Activated CD4-positive, alpha-beta T cell treated with anti-CD3 and anti-CD28 coated beads, Interleukin-2, amount 50 U/mL, for 16 hours (primary cell): ENCODE data around the gene MAGI2.
"Not testable (repeated sequence)": the region's sequence is repeated elsewhere in the genome, so short reads cannot be mapped to it uniquely, and the experiment has no call there.

Experiments used
- DNase-seq: peaks from one replicate; pipeline ENCODE4 v3.0.0-alpha.2; 2020

MAGI2 gene

DNA sequence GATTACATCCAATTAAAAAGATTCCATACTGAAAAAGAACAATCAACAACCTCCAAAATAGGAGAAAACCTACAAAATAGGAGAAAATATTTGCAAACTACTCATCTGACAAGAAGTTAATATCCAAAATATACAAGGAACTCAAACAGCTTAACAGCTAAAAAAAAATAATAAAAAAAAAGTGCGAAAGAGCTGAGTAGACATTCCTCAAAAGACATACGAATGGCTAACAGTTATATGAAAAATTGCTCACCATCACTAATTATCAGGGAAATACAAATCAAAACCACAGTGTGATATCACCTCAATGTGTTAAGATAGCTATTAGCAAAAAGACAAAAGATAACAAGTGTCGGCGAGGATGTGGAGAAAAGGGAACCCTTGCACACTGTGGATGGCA, 1204.6 kb downstream of the MAGI2 start:
- DNase-seq, result no peak

DNA sequence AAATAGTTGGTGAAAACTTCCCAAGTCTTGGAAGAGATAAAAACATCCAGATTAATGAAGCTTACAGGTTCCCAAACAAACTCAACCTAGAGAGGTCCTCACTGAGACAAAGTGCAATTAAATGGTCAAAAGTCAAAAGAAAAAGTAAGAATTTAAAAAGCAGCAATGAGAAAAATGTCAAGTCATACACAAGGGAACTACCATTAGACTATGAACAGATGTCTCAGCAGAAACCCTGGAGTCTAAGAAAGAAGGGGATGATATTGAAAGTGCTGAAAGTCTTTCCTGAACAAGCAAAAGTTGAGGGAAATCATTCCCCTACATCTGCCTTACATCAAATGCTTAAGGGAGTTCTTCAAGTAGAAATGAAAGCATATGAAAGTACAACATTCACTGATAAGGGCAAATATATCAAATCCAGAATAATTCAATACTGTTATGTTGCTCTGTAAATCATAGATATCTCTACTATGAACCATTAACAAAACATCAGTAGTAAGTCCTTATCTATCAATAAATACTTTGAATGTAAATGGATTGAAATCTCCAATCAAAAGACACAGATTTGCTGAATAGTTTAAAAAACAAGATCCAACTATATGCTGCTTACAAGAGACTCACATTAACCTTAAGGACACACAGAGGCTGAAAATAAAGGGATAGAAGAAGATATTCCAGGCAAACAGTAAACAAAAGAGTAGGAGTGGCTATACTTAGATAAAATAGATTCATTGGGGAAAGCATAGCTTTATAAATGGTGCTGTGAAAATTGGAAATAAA, 1205.4 kb downstream of the MAGI2 start:
- DNase-seq, result no peak

DNA sequence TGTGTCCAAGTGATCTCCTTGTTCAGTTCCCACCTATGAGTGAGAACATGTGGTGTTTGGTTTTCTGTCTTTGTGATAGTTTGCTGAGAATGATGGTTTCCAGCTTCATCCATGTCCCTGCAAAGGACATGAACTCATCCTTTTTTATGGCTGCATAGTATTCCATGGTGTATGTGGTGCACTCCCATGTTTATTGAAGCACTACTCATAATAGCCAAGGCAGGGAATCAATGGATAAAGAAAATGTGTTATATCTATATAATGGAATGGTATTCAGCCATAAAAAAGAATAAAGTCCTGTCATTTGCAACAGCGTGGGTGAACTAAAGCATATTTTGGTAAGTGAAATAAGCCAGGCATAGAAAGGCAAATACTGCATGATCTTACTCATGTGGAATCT, 1213.3 kb downstream of the MAGI2 start:
- not testable (repeated sequence) for DNase-seq

DNA sequence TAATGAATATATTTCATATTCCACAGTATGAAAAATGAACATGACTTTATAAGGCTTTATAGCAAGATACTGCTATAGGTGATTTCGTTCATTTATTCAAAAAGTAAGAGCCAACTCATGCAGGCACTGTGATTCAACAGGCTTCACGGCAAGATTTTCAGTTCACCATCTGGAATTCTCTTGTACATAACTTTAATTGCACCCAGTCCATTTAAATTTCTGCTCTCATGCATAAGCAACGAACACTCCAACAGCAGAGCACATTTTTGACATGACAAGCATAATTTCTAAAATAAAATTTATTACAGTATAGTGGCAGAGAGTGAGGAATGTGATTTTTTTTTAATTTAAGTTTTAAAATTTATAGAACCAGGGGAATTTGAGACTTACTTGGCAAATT, 1218.8 kb downstream of the MAGI2 start:
- DNase-seq, result no peak

DNA sequence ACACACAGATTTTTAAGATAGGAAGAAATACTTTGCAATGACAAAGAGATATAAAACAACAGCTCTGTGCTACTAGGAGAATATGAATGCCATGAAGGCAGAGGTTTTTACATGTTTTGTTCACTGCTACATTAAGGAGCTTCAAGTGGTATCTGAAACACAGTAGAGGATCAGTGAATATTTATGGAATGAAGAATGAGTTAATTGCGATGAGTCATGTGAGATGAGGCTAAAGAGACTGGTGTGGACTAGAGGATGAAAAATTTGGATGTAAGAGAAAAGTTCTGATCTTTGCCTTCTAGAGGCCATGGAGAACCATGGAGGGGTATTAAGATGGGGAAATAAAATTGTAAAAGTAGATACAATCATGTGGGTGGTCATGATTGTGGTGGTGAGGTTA, 1220.7 kb downstream of the MAGI2 start:
- DNase-seq, result no peak

DNA sequence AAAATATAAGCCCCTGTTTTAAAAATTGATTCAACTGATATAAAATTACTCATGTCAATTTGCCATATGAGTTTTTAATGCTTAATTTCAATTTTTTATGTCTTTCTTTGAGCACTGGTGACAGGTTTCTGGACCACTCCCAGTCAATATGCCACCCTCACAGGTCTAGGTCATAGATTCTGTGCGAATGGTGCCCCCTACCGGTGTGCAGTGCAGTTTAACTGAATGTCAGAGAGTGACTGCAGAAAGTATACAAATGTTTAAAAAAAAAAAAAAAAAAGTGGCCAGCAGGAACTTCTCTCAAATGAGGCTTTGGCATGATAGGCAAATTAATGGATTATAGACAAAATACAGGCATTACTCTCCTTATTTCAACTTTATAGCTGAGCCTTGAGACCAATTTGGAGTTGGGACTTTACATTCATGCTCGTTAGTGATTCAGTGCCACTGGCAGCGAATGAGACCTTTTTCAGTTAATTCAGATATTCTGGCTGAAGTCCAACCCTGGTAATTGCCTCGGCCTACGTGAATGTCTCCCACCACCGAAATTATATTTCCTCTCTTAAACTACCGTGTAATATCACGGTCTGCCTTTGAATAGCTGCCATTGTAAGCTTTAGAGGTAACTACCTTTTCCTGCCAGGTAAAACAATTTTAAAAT, 1227.3 kb downstream of the MAGI2 start:
- peak; percentile 47 for DNase-seq

DNA sequence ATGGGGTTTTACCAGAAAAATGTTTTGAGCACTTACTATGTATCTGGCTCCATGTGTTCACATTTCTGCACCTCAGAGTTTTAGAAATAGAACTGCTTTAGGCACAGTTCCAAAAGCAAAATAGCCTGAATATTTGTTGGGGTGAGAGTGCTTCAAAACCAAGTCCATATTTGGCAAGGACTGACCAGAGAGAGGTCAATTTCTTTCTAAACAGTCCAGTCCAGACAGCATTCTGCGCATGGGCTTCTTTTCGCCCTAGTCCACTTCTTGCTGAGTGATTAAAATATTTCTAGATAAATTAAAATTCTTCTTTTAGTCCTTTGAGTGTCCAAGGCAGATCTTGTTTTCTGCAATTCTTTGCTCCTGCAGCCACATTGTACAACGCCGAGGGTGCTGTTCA, 1227.9 kb downstream of the MAGI2 start:
- DNase-seq, result no peak

DNA sequence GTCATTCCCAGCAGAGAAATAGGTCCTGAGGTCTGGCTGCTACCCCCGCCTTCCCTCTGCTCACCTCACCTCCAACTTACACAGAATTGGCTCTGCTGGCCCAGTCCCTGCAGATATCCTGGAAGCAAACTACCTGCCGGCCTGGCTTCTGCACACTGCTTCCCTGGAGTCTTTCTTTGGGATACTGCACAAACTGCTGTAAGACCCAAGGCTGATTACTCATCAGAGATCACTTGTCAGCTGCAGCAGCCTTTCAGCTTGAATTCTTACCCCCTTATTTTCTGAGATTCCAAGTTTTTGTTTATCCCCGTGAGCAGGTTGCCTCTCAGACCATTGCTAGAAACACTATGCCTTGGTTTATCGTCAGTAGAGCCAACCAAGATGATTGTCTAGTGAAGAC, 1228.5 kb downstream of the MAGI2 start:
- DNase-seq, result no peak

DNA sequence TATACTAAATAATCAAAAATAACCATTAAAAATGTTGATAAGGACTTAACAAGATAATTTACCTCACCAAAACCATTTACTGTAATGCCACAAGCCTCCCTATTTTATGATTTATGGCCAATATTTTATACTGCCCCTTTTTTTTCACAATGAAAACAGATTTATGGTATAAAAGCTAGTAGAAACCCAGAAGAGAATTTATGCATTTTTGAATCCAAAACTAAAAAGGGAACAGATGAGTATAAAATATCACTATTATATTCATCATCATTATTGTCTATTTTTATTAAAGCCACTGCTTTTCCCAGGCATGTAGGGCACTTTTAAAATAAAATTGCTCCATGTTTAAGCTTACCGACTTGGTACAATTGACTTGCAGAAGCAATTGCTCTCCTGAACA, 1229.9 kb downstream of the MAGI2 start:
- DNase-seq, result no peak

DNA sequence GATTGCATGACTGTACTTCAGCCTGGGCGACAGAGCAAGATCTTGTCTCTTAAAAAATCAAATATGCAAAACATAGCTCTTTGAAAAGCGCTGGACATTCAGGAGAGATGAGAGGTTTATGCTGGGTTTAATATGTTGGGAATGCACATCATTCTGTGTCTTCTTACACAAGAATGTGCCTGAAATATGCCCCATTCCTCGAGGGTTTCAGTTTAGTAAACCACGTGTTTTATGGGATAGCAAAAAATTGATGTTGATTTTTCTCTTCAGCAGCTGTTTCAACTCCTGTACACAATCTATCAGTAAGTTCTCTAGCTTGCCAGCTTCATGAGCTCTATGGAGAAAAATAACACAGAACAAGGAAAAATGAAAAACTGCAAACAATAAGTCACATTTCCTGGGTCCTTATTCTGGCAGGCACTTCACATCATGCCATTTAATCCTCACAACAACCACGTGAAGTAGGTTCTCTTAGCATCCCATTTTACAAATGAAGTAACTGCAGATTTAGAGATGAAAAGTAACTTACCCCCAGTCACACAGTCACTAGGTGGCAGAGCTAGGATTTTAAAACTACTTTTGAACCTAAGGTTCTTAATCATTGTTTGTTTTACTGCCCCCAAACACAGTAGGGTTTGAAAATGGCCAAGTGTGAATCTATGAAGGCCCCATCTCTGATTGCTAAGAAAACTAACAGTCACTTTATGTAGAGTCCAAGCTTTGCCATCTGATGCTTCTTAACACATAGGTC, 1231.3 kb downstream of the MAGI2 start:
- DNase-seq, result no peak

DNA sequence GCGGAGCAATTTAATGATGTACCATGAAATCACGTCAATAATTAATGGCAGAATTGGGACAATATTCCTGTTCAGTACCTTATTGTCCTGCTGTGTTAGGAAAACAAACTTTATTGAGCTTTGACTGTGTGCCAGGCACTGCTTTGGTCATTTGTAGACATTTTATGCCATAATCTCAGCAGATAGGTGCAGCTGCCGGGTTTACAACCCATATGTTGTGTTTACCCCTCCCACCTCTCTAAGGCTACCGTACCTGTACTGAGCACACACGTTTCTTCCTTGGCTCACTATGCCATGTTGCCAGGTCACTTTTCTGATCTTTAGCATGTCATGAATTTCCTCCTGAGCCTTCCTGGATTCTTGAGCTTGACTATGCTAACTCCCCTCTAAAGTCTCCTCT, 1232.7 kb downstream of the MAGI2 start:
- DNase-seq, result no peak

DNA sequence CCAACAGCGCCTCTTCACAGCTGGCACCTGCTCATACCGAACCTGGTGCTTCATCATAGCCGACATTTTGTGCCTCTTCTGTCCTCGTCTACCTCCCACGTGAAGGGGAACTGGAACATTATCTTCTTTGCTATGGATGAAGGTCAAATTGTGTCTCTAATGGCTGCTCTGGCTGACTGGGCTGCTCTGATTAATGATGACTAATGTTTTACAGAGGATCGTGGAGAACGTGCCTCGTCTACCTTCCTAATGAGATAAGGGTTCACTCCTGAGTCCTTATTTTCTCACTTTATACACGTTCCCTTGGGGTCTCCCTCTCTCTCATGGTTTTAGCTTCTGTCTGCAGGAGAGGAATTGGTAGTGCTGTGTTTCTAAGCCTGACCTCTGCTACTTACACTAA, 1234.6 kb downstream of the MAGI2 start:
- DNase-seq, result no peak

DNA sequence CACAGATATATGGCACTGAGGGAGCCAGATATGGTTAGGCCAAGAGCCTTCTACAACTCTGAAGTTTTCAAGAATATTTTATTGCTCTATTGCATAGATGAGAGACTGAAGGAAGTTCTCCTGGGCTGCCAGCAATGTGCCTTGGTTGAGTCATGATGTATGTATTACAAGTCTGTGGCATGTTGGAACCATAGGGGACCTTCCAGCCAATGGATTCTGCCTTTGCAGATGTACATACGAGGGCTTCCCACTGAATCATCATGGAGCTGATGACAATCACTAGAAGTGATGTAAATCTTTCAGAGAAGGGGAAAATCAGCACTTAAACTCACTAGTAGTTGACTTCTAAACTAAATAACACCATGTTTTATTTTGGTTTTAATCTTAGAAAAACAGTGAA, 1235.4 kb downstream of the MAGI2 start:
- DNase-seq, result no peak

DNA sequence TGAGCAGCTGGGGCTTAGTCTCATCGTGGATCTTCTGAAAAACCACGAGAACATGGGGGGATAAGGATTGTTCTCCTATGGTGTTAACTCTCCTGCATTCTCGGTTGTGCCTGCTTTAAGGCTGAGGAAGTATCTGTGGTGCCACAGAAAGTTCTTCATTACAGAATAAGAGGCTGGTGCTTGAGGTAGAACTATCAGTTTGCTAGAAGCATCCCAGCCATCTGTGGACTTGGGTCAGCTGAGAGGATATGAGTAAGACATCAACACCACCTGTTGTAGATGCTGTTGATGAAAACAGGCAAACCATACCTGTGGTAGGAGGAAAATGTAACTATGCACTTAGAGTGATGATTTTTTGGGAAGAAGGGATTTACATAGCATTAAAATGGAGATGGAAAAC, 1238.3 kb downstream of the MAGI2 start:
- DNase-seq, result no peak

DNA sequence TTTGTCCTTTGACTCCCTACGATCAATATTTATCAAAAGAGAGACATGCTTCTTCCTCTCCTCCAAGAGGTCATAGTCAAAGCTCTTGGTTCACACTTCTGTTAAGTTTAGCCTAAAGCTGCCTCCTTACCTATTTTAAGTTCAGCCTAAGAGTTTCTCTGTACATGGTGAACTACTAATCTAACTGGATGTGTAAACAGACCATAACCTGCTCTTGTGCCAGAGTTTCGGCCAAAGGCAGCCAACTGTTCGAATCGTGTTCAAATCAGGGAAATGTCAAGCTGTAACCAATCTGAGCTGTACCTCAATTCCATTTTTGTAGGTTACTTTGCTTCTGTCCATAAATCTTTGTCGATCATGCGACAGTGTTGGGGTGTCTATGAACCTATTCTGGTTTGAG, 1240.1 kb downstream of the MAGI2 start:
- no peak for DNase-seq

DNA sequence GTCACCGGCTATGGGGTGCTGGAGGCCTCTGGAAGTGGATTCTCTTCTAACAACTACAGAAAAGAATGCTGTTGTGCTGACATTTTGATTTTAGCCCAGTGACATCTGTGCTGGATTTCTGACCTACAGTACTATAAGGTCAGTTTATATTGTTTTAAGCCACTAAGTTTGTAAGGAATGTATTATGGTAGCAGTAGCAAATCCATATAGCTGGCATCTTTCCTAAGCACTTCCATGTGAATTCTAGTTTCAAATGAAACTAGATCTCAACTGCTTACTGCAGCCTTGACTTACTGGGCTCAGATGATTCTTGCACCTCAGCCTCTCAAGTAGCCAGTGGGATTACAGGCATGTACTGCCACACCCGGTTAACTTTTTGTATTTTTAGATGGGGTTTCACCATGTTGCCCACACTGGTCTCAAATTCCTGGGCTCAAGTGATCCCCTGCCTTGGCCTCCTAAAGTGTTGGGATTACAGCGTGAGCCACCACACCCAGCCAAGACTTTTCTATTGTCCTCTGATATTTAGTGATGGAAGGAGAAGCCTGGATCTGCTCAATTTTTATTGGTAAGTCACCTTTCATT, 1240.9 kb downstream of the MAGI2 start:
- no peak for DNase-seq

DNA sequence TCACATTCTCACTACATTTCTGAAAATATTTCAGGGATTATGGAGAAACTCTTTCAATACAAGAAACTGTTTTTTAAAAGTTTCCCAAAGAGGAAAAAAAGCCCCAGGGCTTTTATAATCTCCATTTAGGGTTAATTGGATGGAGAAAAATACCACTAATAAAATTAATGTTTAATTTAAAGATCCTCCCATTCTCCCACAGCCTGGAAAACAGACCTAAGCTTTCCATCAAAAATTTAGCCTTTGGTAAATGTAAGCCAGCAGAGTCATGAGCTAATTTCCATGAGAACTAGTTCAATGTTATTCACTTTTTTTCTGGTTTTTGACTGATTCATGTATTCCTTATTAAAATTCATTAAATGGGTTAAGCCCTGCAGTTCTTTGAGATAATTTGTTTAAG, 1246.2 kb downstream of the MAGI2 start:
- no peak for DNase-seq

DNA sequence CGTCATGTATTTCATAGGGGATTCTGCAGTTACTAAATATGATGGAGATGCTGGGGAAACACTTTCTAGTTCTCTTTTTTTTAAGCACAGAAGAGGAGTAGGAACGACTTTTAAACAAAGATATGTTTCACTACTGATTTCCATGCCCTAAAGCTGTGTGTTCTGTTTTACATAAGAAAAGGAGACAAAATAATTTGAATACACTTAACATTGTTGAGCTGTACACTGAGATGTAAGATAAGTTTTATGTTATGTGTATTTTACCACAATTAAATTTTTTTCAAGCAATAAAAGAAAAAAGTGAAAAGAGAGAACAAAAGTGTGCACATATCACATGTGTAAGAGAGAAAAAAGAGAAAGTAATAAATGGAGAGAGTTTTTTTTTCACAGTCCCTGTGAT, 1246.7 kb downstream of the MAGI2 start:
- DNase-seq, result no peak

DNA sequence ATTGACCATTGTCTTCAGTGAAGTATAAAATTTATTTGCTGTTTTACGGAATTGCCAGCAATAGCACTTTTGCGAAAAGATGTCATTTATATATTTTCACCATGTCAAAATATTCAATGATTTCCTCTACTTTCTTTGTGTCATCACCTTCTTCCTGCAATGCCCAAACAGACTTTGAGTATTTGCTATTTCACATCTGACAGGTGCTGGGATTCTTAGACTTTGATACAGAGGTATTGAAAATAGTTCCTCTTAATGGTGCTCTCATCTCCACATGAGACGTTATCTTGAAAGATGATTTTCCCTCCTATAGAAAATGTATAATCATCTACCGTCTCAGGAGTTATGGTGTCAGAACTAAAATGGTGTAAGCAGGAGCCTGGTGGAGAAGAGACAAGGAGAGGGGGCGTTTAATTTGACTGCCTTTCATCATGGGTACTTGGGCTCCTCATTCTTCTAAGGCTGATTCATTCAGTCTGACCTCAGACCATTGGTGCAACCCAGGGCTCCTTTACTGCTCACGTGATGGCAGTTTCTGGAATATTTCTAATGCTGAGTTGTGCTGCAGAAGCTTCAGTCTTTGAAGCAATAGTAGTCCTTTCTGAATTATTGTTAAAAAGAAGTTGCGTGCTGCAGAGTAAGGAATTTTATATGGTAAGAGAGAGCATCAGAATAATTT, 1250.3 kb downstream of the MAGI2 start:
- no peak for DNase-seq

DNA sequence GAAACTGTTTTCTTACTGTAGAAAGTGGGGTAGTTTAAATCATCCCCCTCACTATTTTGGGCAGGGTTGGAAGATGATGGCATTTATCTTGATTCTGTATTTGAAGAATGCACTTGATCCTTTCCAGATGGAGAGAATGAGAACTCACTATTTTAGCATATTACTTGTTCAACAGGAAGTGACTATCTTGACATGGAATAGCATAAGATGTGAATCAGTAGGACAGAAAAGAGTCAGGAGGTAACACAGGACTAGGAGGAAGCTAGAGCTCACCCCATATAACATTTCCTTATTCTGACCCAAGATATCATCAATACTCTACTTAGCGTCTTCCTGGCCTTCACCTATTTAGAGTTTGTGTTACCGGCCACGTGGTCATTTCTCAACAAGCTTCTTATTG, 1254.7 kb downstream of the MAGI2 start:
- DNase-seq, result no peak

DNA sequence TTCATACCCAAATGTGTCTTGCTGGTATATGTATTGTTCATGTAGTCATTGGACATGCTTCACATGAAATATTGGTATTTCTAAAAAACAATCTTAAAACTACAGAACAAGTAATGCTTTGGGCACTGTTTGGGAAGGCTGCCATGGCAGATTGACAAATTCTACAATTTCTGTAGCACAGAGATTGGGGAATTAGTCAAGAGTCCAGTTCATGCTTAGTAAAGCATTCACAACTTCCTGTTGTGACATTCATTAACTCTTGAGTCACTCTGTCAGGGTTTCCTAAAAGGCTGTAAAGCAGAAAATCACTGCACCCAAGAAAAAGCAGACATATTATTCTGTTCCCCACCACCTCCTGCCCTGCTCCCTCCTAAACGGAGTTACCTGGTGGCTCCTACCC, 1256.0 kb downstream of the MAGI2 start:
- no peak for DNase-seq

DNA sequence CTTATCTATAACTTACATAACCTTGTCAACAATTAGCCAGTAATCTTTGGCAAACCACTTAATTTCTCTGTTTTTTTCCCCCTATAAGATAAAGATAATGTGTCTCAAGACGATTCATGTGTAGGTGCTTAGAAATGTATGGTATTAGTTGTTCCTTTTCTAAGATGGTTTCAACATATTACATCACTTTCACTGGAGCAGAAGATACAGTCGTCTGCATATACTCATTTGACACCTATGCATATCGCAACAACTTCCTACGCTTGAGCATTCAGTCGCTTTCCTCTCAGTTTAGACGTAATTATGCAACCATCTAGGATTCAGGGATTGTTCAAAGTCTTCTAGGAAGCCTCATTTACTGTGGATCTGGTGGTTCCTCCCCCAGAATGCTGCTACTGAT, 1258.2 kb downstream of the MAGI2 start:
- DNase-seq, result no peak

DNA sequence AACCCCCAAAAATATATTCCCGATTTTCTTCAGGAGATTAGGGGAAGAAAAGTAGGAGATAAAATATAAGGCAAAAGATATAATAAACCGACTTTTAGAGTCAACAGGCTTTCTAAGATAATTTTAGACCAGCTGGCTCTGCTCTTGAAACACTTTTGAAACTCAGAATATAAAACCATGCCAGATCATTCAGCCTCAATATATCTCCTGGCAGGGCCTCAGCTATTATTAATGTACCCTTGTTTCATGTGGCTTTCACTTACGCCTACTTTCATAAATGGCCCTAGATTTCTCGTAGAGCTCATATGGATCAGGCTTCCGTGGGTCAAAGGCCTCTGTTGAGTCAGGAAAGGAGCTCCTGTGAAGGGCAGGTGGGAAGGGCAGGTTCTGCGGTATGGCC, 1258.9 kb downstream of the MAGI2 start:
- no peak for DNase-seq
